Transverse colon (tissue), 4 donors: ENCODE results near the gene ZDHHC11. TPM values are rescaled to one million over a fixed set of nuclear protein-coding genes. Genes with fewer than 3 reads are reported as not detected.
"Not testable (repeated sequence)": the region's sequence is repeated elsewhere in the genome, so short reads cannot be mapped to it uniquely, and the experiment has no call there.

ENCODE experiments used
- DNase-seq: peaks from one replicate; pipeline ENCODE4 v3.0.0-alpha.2; 2019
- H3K27ac ChIP-seq, 4 donors: fragments of 200-600 bp; sonication (generic); 2 replicates each; pipeline ENCODE4 v1.5.1; 2016 to 2018; ENCODE audit warnings: inconsistent platforms in 4 of 4
- H3K27me3 ChIP-seq: fragments of 200-600 bp; sonication (generic); 2 replicates; pipeline ENCODE4 v1.5.1; 2017; ENCODE audit warnings: inconsistent platforms
- H3K36me3 ChIP-seq, 4 donors: fragments of 200-600 bp; sonication (generic); 2 replicates each; pipeline ENCODE4 v1.5.1; 2017 to 2019; ENCODE audit warnings: inconsistent platforms in 4 of 4
- H3K4me1 ChIP-seq, 4 donors: fragments of 200-600 bp; sonication (generic); 2 replicates each; pipeline ENCODE4 v1.5.1; 2017 to 2020; ENCODE audit warnings: inconsistent platforms in 4 of 4
- H3K4me3 ChIP-seq, 4 donors: fragments of 200-600 bp; sonication (generic); 1 replicate in 1 of 4; 2 replicates in 3 of 4; pipeline versions ENCODE4 v1.5.1 to v1.6.1; 2017 to 2019; ENCODE audit warnings: inconsistent platforms in 4 of 4
- H3K9me3 ChIP-seq, 2 donors: fragments of 200-600 bp; sonication (generic); 2 replicates each; pipeline ENCODE4 v1.5.1; 2017 to 2019; ENCODE audit warnings: inconsistent platforms in 2 of 2
- WGBS, 2 donors: methylation state at CpG; one replicate each; pipeline ENCODE4 v1.1.5; 2018; ENCODE audit warnings: low coverage in 1 of 2; 5-methylcytosine and 5-hydroxymethylcytosine counted together
- in situ Hi-C, 4 donors: fragments of 200-750 bp; cut with MboI; loops; one replicate each; pipeline versions ENCODE4 v1.15.0 to v1.15.1; 2017; ENCODE audit warnings: low sequenced_read_pairs in 3 of 4, low pct_ligation_motif_present in 1 of 4, low pct_unique_long_range_greater_than_20kb in 1 of 4
- intact Hi-C: fragments of 100-400 bp; cut with DNase I; formaldehyde crosslinking; loops from one replicate; pipeline ENCODE4 v1.15.1; 2023; ENCODE audit warnings: low total_unique reads
- total RNA-seq, 4 donors: library from RNA; depleted of rRNA; stranded (reverse); fragments of >200 nt; gene quantifications; one replicate each; pipeline ENCODE4 v1.1.0, GENCODE V29; 2016

ZDHHC11 gene
- total RNA-seq, 4 donors from 2014 or later, result 1.2 to 15.0 (median 10.6) TPM

DNA sequence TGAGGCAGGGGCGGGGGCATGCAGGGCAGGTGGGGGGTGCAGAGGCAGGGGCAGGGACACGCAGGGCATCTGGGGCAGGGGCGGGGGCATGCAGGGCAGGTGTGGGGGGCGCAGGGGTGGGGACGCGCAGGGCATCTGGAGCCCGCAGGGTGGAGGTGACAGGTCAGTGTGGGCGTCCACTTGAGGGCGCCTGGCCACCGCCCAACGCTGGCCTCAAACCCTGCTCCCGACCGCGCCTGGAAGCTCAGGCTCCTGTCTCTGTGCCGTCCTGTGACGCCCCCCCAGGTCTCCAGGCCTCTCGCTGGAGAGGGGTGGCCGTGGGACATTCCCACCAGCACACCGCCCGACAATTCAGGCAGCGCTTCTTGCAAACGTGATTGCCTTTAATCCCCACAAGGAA, 6.9 kb downstream of the ZDHHC11 start:
- H3K27me3 ChIP-seq, in situ Hi-C loops, H3K4me1 ChIP-seq, H3K4me3 ChIP-seq, H3K36me3 ChIP-seq, intact Hi-C loops, H3K9me3 ChIP-seq, H3K27ac ChIP-seq: not testable (repeated sequence)
- WGBS, 2 donors, result 57 to 86% methylated on average over 1 to 21 of the region's 22 CpGs
- peak; percentile 8 for DNase-seq

DNA sequence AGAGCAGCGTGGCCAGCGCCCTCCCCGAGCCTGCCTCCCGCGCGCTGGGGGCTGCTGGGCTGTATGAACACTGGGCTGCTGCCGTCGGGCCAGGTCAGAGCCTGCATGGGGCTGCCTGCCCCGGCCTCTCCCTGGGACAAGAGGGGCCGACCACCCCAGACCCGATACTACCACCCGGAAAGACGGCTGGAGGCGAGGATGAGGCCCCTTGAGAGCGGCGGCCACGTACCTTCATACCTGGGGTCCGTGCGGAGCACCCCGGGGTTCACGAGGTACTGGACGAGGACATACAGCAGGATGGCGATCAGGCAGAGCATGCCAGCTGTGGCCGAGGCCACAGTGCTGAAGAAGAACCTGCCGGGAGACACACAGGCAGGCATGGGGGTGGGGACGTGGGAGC, 7.4 kb downstream of the ZDHHC11 start:
- intact Hi-C loops, in situ Hi-C loops: not testable (repeated sequence)

DNA sequence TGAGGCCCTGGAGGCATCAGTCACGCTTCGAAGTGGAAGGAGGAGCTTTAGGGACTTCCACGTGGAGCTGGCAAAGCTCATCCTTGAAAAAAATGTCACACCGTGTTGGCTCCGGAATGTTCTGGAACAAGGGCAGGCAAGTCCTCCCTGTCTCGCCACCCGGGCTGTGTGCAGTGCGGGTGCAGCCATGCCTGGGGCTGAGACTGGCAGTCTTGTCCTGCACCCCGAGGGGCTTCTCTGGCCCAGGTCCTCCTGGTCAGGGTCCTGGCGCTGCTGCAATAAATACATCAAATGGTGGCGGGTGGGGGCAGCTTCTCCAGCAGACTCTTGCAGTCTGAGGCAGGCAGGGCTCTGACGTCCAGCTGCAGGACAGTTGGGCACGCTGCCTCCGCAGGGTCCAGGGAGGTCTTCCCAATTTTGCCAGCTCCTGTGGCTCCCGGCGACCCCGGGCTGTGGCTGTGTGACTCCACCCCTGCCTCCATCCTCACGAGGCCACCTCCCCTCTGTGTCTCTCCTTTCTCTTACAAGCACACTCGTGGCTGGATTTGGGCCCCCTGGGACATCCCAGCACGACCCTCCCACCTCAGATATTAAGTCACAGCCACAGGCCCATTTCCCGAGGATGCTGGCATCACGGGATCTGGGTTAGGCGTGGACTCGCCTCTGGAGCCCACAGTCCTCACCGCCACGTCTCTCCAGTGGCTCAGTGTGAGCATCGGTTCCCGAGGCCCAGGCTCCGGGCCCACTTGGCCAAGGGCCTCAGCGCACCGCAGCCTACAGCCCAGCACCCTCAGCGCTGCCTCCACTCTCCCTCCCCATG, 8.2 kb downstream of the ZDHHC11 start:
- H3K36me3 ChIP-seq, H3K27ac ChIP-seq, in situ Hi-C loops, H3K9me3 ChIP-seq, DNase-seq, H3K4me3 ChIP-seq, intact Hi-C loops, H3K27me3 ChIP-seq, H3K4me1 ChIP-seq: not testable (repeated sequence)
- WGBS, 2 donors, result 90% methylated on average over 24 of the region's 32 CpGs; no CpG with 5 or more reads in 1 of the 2 donors

More for the DNA sequence above, 7.4 kb downstream of the ZDHHC11 start:
- not testable (repeated sequence) for H3K27ac ChIP-seq, H3K4me3 ChIP-seq, DNase-seq, H3K27me3 ChIP-seq, H3K9me3 ChIP-seq, H3K36me3 ChIP-seq, H3K4me1 ChIP-seq
- no CpG with 5 or more reads among the region's 26 CpGs for WGBS, 2 donors

DNA sequence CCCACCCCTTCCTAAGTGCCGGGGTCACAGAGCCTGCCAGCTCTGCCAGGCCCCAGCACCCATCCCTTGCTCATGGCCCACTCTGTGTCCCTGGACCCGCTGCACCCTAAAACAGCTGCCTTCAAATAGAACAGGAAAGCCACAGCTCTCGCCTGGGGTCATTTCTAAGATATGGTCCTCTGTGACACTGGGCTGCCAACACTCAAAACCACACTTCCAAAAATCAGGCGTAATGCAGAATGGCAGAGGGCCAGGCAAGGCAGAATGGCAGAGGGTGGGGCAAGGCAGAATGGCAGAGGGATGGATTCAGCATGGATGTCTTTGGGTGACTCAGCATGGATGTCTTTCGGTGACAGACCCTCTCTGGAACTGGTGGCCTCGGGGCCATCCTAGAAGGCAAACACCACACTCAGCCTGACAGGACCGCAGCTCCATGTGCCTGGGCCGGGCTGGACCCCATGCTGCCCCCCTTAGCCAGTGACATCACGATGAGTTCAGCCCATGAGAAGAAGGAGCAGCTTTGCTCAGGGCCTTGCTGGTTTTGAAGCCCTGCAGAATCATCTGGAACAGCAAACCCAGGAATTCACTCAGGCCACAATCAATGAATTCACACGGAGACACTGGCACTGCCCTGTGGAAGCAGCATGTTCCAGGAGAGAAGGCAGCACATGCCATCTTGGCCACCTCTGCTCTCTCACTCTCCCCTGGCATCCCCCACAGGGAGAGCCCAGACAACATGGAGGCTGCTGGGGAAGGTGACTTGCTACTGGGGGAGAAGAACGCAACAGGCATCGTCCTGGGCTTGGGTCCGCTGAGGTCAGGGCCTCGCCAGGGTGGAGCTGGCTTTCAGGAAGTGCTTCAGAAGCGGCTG, 9.0 kb downstream of the ZDHHC11 start:
- WGBS, 2 donors, result 79 to 100% methylated on average over 1 to 14 of the region's 15 CpGs
- H3K4me3 ChIP-seq, H3K36me3 ChIP-seq, H3K27me3 ChIP-seq, H3K9me3 ChIP-seq, DNase-seq, H3K4me1 ChIP-seq, intact Hi-C loops, in situ Hi-C loops, H3K27ac ChIP-seq: not testable (repeated sequence)

DNA sequence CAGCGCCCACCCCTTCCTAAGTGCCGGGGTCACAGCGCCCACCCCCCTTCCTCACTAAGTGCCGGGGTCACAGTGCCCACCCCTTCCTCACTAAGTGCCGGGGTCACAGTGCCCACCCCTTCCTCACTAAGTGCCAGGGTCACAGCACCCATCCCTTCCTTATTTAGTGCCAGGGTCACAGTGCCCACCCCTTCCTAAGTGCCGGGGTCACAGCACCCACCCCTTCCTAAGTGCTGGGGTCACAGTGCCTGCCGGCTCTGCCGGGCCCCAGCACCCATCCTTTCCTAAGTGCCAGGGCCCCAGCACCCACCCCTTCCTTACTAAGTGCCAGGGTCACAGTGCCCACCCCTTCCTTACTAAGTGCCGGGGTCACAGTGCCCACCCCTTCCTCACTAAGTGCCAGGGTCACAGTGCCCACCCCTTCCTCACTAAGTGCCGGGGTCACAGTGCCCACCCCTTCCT, 9.8 kb downstream of the ZDHHC11 start:
- in situ Hi-C loops, H3K4me1 ChIP-seq, H3K27me3 ChIP-seq, H3K27ac ChIP-seq, intact Hi-C loops, H3K36me3 ChIP-seq, H3K9me3 ChIP-seq, DNase-seq, H3K4me3 ChIP-seq: not testable (repeated sequence)
- 89% methylated on average over 10 of the region's 10 CpGs; no CpG with 5 or more reads in 1 of the 2 donors for WGBS, 2 donors

DNA sequence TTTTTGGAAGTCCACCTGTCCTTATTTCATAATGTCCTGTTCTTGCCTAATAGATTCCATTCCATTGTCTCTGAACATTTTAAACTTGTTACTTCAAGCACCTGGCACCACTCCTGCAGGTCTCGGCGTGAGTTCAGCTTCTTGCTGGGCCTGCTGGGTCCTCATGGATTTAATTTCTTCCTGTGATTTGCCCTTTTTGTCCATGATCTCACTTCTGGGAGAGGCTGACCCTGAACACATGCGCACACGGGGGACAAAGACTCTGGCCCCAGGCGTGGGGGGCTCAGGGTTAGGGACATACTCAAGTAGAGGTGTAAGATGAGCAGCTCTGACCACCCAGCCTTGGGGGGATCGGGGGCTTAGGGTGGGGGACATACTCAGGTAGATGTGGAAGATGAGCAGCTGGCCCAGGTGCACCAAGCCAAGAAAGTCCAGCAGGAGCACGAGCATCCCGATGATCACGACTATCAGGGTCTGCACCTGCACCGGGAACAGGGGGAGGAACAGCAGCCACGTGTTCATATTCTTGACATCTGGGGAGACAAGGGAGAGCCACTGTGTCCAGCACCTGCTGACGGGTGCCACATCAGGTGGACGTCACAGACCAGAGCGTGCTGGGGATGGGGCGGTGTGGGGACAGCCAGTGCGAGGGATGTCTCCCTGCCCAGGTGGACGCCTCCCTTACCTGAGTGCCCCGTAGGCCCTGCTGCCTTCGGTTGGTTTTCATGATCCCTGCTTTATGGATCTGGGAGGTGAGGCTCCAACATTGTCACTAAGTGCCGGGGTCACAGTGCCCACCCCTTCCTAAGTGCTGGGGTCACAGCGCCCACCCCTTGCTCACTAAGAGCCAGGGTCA, 10.4 kb downstream of the ZDHHC11 start:
- H3K27me3 ChIP-seq, H3K4me3 ChIP-seq, H3K4me1 ChIP-seq, in situ Hi-C loops, H3K9me3 ChIP-seq, H3K36me3 ChIP-seq, intact Hi-C loops, DNase-seq, H3K27ac ChIP-seq: not testable (repeated sequence)
- 82 to 85% methylated on average over 3 to 21 of the region's 21 CpGs for WGBS, 2 donors

DNA sequence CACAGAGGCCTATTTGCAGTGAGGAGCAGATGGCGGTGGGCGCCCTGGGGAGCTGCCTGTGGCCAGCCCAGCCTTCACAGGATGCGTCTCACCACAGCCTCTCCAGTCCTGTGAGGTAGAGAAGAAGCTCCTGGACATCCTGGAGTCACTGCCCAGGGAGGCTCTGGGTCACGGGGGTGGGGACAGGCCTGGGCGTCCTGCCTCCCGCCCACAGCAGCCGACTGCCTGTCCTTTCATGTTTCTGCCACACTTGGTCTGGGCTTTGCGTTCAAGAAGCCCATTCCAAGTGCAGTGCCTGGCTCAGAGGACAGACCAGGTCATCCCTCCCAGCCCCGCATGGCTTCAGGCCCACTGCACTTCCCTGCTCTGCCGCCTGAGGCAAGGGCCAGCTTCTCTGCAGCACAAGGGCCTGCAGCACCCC, 12.3 kb downstream of the ZDHHC11 start:
- DNase-seq, H3K4me3 ChIP-seq, H3K36me3 ChIP-seq, H3K4me1 ChIP-seq, H3K9me3 ChIP-seq, H3K27ac ChIP-seq, intact Hi-C loops, in situ Hi-C loops, H3K27me3 ChIP-seq: not testable (repeated sequence)
- WGBS, 2 donors, result 92% methylated on average over 10 of the region's 10 CpGs; no CpG with 5 or more reads in 1 of the 2 donors

DNA sequence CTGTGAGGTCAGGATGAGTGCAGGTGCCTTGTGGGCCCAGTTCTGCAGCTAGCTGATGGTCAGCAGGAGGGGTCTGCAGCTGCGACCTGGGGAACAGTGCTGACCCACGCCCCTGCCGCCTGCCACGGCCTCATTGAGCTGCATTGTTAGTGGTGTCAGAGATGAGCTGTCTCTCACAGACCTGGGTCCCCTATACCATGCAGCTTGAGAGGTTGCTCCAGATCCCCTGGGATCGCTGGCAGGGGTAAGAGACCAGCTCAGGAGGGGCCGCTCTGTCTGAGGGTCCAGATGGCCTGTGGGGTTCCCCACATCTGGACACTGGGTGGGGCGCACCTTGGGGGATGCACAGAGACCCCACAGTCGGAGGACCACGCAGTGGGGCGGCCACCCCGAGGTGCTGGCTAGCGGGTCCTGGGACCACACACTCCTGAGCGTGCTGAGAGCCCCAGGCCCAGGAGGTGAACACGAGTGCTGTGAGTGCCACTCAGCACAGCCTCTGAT, 13.1 kb downstream of the ZDHHC11 start:
- 95% methylated on average over 13 of the region's 14 CpGs; no CpG with 5 or more reads in 1 of the 2 donors for WGBS, 2 donors

DNA sequence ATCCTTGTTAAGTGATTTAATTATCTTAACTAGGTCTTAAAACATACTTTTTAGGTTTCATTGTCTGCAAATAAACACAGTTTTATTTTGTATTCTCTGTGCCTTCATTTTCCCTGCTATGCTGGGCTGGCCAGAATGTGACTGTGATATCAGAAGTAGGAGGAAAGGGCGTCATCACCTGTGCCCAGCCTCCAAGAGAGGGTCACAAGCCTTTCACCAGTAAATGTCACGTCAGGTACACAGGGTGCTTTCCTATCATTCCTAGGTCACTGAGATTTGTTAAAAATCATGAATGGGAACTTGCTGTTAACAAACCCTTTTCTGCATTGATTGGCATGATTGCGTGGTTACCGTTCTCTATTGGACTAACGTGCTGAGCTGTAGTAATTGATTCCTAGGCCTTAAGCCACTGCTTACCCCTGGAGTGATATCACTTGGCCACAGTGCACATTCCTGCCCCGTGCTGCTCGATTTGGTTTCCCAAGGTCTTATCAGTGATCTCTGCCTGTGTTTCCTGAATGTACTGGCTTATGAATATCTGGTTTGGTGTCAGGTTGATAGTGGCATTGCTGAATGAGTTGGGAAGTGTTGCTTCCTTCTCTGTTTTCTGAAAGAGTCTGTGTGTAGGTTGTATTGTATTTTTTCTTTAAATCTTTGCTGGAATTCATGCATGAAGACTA, 14.7 kb downstream of the ZDHHC11 start:
- in situ Hi-C loops, H3K27ac ChIP-seq, H3K9me3 ChIP-seq, intact Hi-C loops, H3K4me3 ChIP-seq, DNase-seq, H3K4me1 ChIP-seq, H3K36me3 ChIP-seq, H3K27me3 ChIP-seq: not testable (repeated sequence)
- WGBS, 2 donors, result 72% methylated on average over 7 of the region's 7 CpGs; no CpG with 5 or more reads in 1 of the 2 donors

More for the DNA sequence above, 13.1 kb downstream of the ZDHHC11 start:
- in situ Hi-C loops, H3K36me3 ChIP-seq, H3K27me3 ChIP-seq, H3K9me3 ChIP-seq, DNase-seq, H3K4me1 ChIP-seq, intact Hi-C loops, H3K4me3 ChIP-seq, H3K27ac ChIP-seq: not testable (repeated sequence)
